H9 (cell line): Measurements from ENCODE around the gene PTBP3. TPM values are rescaled to one million over a fixed set of nuclear protein-coding genes. Genes with fewer than 3 reads are reported as not detected.

Experiments used
- DNase-seq: peaks from one replicate; pipeline ENCODE4 v3.0.0-alpha.2; 2017
- H2AFZ ChIP-seq: one replicate; pipeline ENCODE4 v1.6.1; 2013; ENCODE audit warnings: mild to moderate bottlenecking, low read length, control low read depth, moderate library complexity
- H2AK5ac ChIP-seq: 2 replicates; pipeline ENCODE4 v1.6.1; 2013; ENCODE audit warnings: low read length, control low read depth, mixed read lengths; ENCODE audit not compliant: insufficient read length
- H2BK120ac ChIP-seq: one replicate; pipeline ENCODE4 v1.6.1; 2013; ENCODE audit warnings: low read depth, mild to moderate bottlenecking, low read length, control low read depth, inconsistent platforms; ENCODE audit not compliant: poor library complexity, severe bottlenecking
- H2BK12ac ChIP-seq: 2 replicates; pipeline ENCODE4 v1.6.1; 2013; ENCODE audit warnings: low read length, control low read depth, mixed read lengths, low read depth; ENCODE audit not compliant: insufficient read length
- H2BK15ac ChIP-seq: 2 replicates; pipeline ENCODE4 v1.6.1; 2013; ENCODE audit warnings: low read depth, low read length, control low read depth
- H2BK20ac ChIP-seq: one replicate; pipeline ENCODE4 v1.6.1; 2013; ENCODE audit warnings: low read depth, mild to moderate bottlenecking, low read length, control low read depth, inconsistent platforms; ENCODE audit not compliant: poor library complexity, severe bottlenecking
- H2BK5ac ChIP-seq: 2 replicates; pipeline ENCODE4 v1.6.1; 2013; ENCODE audit warnings: low read length, control low read depth, mixed read lengths; ENCODE audit not compliant: insufficient read length
- H3K14ac ChIP-seq: 2 replicates; pipeline ENCODE4 v1.6.1; 2013; ENCODE audit warnings: low read length, control low read depth; ENCODE audit not compliant: insufficient read depth
- H3K18ac ChIP-seq: 2 replicates; pipeline ENCODE4 v1.6.1; 2013; ENCODE audit warnings: low read depth, mild to moderate bottlenecking, mixed read lengths, low read length, control low read depth; ENCODE audit not compliant: insufficient read length
- H3K23ac ChIP-seq: 2 replicates; pipeline ENCODE4 v1.6.1; 2013; ENCODE audit warnings: low read length, control low read depth, mixed read lengths, low read depth; ENCODE audit not compliant: insufficient read length
- H3K23me2 ChIP-seq: 2 replicates; pipeline ENCODE4 v1.6.1; 2013; ENCODE audit warnings: low read depth, mild to moderate bottlenecking, mixed read lengths, low read length, control low read depth; ENCODE audit not compliant: insufficient read length, poor library complexity, severe bottlenecking
- H3K27ac ChIP-seq: 2 replicates; pipeline ENCODE4 v1.5.1; 2013; ENCODE audit warnings: low read length, control low read depth, mixed read lengths, low read depth; ENCODE audit not compliant: insufficient read length
- H3K27me3 ChIP-seq: 2 replicates; pipeline ENCODE4 v1.6.1; 2013; ENCODE audit warnings: low read length, control low read depth, inconsistent platforms; ENCODE audit not compliant: insufficient read depth
- H3K4ac ChIP-seq: 2 replicates; pipeline ENCODE4 v1.6.1; 2013; ENCODE audit warnings: low read depth, mild to moderate bottlenecking, control low read depth, inconsistent platforms, low read length, moderate library complexity
- H3K4me1 ChIP-seq: 2 replicates; pipeline ENCODE4 v1.6.1; 2013; ENCODE audit warnings: low read length, control low read depth, inconsistent platforms; ENCODE audit not compliant: insufficient read depth
- H3K4me2 ChIP-seq: 2 replicates; pipeline ENCODE4 v1.6.1; 2013; ENCODE audit warnings: low read length, control low read depth, mixed read lengths; ENCODE audit not compliant: insufficient read length, insufficient read depth
- H3K56ac ChIP-seq: 2 replicates; pipeline ENCODE4 v1.6.1; 2013; ENCODE audit warnings: low read depth, mild to moderate bottlenecking, mixed read lengths, low read length, control low read depth; ENCODE audit not compliant: insufficient read length
- H3K79me1 ChIP-seq: 2 replicates; pipeline ENCODE4 v1.6.1; 2013; ENCODE audit warnings: low read depth, mild to moderate bottlenecking, moderate library complexity, low read length, control low read depth, inconsistent platforms; ENCODE audit not compliant: insufficient read depth, poor library complexity, severe bottlenecking
- H3K79me2 ChIP-seq: 2 replicates; pipeline ENCODE4 v1.6.1; 2013; ENCODE audit warnings: low read length, control low read depth, inconsistent platforms; ENCODE audit not compliant: insufficient read depth
- H3K9ac ChIP-seq: 2 replicates; pipeline ENCODE4 v1.6.1; 2013; ENCODE audit warnings: low read length, control low read depth, mixed read lengths; ENCODE audit not compliant: insufficient read length; ENCODE audit errors: extremely low read depth
- H3K9me3 ChIP-seq: one replicate; pipeline ENCODE4 v1.6.1; 2013; ENCODE audit warnings: low read depth, low read length, inconsistent platforms; ENCODE audit not compliant: control insufficient read depth
- H3T11ph ChIP-seq: one replicate; pipeline ENCODE4 v1.6.1; 2013; ENCODE audit warnings: mild to moderate bottlenecking, low read length, control low read depth, inconsistent platforms
- H4K20me1 ChIP-seq: one replicate; pipeline ENCODE4 v1.6.1; 2013; ENCODE audit not compliant: control insufficient read depth, insufficient read length, insufficient read depth
- H4K5ac ChIP-seq: 2 replicates; pipeline ENCODE4 v1.6.1; 2013; ENCODE audit warnings: low read depth, mild to moderate bottlenecking, mixed read lengths, low read length, control low read depth; ENCODE audit not compliant: insufficient read length
- H4K8ac ChIP-seq: replicated peaks from 2 replicates; pipeline ENCODE4 v1.6.1; 2013; ENCODE audit warnings: low read length, control low read depth, mixed read lengths, low read depth; ENCODE audit not compliant: insufficient read length
- H4K91ac ChIP-seq: 2 replicates; pipeline ENCODE4 v1.6.1; 2013; ENCODE audit warnings: low read depth, mild to moderate bottlenecking, moderate library complexity, mixed read lengths, low read length, control low read depth; ENCODE audit not compliant: insufficient read length
- H3K27ac Mint-ChIP-seq, 3 experiments: 2 replicates in 2 of 3; 3 replicates in 1 of 3; pipeline ENCODE4 v1.8.0; 2020 to 2021; ENCODE audit warnings: mixed read lengths in 3 of 3, mild to moderate bottlenecking in 1 of 3, moderate library complexity in 1 of 3
- H3K27me3 Mint-ChIP-seq: 2 replicates; pipeline ENCODE4 v1.8.0; 2021; ENCODE audit warnings: low read depth, mild to moderate bottlenecking, moderate library complexity, mixed read lengths
- H3K36me3 Mint-ChIP-seq, 3 experiments: 2 replicates in 2 of 3; 3 replicates in 1 of 3; pipeline ENCODE4 v1.8.0; 2020 to 2021; ENCODE audit warnings: low read depth in 3 of 3, mixed read lengths in 3 of 3; ENCODE audit not compliant: insufficient read depth in 1 of 3
- H3K4me1 Mint-ChIP-seq, 2 experiments: 2 replicates each; pipeline ENCODE4 v1.8.0; 2020; ENCODE audit warnings: mixed read lengths in 2 of 2
- H3K4me3 Mint-ChIP-seq, 2 experiments: 2 replicates in 1 of 2; 3 replicates in 1 of 2; pipeline ENCODE4 v1.8.0; 2020 to 2021; ENCODE audit warnings: mild to moderate bottlenecking in 2 of 2, mixed read lengths in 2 of 2, moderate library complexity in 1 of 2
- H3K9me3 Mint-ChIP-seq, 2 experiments: 2 replicates in 1 of 2; 3 replicates in 1 of 2; pipeline ENCODE4 v1.8.0; 2020; ENCODE audit warnings: mild to moderate bottlenecking in 2 of 2, mixed read lengths in 2 of 2, moderate library complexity in 1 of 2
- WGBS: extraction: QIAGEN DNeasy Blood & Tissue Kit; methylation state at CpG from one replicate; pipeline ENCODE4 v1.1.7; 2013; ENCODE audit warnings: missing lambda C conversion rate, low lambda C conversion rate, mixed read lengths; ENCODE audit not compliant: insufficient read length; ENCODE audit errors: extremely low coverage; 5-methylcytosine and 5-hydroxymethylcytosine counted together
- total RNA-seq: library from RNA; stranded (reverse); gene quantifications from 2 replicates; pipeline ENCODE4 v1.2.1, GENCODE V29; 2021
- TF ChIP-seq, protein P1 (sequence below): fragments of 200-600 bp; sonication (generic); conservative IDR thresholded peaks from 3 replicates; pipeline ENCODE4 v1.8.0; 2021; ENCODE audit warnings: antibody characterized with exemption, mild to moderate bottlenecking

PTBP3 gene
- total RNA-seq, 1 experiment from 2014 or later: 89.5 TPM

DNA sequence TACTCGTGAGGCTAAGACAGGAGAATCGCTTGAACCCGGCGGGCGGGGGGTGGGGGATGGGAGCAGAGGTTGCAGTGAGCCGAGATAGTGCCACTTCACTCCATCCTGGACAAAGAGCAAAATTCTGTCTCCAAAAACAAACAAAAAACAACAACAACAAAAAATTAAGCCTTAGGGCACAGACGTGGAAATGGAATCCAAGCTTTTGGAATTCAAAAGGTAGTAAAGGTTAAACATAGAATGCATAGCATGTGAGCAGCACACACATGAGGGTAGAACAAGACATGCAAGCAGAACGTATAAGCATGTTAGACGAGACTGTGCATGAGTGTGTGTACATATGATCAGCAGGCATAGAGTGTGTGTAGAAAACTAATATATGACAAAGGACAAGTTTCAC is 68.0 kb downstream of the PTBP3 start:
- no peak for DNase-seq
- Histone ChIP-seq H3K4ac (no peak overlapping the region), H2AFZ (no peak overlapping the region), H3K9ac (no peak overlapping the region), H3K9me3 (no peaks in the 10 kb centered on the region), H4K5ac (no peak overlapping the region), H4K20me1 (no peaks in the 10 kb centered on the region), H3K4me2 (no peak overlapping the region), H3K27me3 (no peaks in the 10 kb centered on the region), H3K4me1 (no peaks in the 10 kb centered on the region), H3K79me2 (no peaks in the 10 kb centered on the region), H3K23ac (no peak overlapping the region), H3K27ac (no peak overlapping the region), H3K56ac (no peak overlapping the region), H2BK12ac (no peak overlapping the region), H4K8ac (no peak overlapping the region), H3K79me1 (no peaks in the 10 kb centered on the region), H3K18ac (no peak overlapping the region), H3T11ph (no peak overlapping the region), H2AK5ac (no peak overlapping the region), H2BK20ac (no peak overlapping the region), H2BK120ac (no peak overlapping the region), H2BK15ac (no peak overlapping the region), H3K14ac (no peak overlapping the region), H2BK5ac (no peak overlapping the region), H3K23me2 (no peaks in the 10 kb centered on the region), H4K91ac (no peak overlapping the region)
- Mint-ChIP-seq H3K36me3 (peaks cover 0 to 15% (median 6%) of the 10 kb centered on the region in 3 experiments; a peak in 5 of 7 replicates), H3K9me3 (no peaks in the 10 kb centered on the region), H3K27ac (no peak overlapping the region; a peak in 1 of 7 replicates), H3K4me3 (no peak overlapping the region), H3K27me3 (no peaks in the 10 kb centered on the region), H3K4me1 (peaks cover 2 to 13% of the 10 kb centered on the region in 2 experiments)
- WGBS: no CpG with 5 or more reads among the region's 9 CpGs
- TF ChIP-seq, protein P1, sequence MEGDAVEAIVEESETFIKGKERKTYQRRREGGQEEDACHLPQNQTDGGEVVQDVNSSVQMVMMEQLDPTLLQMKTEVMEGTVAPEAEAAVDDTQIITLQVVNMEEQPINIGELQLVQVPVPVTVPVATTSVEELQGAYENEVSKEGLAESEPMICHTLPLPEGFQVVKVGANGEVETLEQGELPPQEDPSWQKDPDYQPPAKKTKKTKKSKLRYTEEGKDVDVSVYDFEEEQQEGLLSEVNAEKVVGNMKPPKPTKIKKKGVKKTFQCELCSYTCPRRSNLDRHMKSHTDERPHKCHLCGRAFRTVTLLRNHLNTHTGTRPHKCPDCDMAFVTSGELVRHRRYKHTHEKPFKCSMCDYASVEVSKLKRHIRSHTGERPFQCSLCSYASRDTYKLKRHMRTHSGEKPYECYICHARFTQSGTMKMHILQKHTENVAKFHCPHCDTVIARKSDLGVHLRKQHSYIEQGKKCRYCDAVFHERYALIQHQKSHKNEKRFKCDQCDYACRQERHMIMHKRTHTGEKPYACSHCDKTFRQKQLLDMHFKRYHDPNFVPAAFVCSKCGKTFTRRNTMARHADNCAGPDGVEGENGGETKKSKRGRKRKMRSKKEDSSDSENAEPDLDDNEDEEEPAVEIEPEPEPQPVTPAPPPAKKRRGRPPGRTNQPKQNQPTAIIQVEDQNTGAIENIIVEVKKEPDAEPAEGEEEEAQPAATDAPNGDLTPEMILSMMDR: no peak
